Measurements from ENCODE around the gene ZKSCAN1.

ZKSCAN1 gene

DNA sequence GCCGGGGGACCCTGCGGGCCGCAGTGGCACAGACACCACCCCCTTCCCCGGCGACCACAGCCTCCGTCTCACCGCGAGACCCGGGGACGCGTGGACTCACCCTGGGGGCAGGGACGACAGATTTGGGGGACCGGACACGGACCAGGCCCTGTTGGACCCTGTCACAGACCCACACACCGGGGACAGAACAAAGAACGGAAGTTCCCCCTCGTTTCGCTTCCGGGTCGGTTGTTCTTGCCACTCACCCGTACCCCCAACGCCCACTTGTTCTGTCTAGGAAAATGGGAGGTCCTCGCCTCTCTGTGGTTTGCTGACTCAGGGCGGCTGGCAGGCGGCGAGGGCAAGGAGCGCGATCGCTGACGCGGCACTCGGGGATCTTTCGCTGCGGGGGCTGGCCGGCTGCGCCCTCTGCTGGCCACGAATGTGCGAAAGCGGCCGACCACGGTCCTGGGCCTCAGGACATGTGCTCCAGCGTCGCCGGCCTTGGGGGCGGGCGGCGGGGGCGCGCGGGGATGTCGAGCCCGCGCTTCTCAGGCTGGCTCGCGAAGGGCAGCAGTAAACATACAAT is 66.2 kb downstream of the ZKSCAN1 start, which contains the start of gene ZNF3:
Gene ZNF3 (minus strand): TSS at position 189 of the 568 bp plus-strand sequence. CDS start 4,366 bp downstream, outside the sequence.
- DNase-seq: peak; percentile 94

DNA sequence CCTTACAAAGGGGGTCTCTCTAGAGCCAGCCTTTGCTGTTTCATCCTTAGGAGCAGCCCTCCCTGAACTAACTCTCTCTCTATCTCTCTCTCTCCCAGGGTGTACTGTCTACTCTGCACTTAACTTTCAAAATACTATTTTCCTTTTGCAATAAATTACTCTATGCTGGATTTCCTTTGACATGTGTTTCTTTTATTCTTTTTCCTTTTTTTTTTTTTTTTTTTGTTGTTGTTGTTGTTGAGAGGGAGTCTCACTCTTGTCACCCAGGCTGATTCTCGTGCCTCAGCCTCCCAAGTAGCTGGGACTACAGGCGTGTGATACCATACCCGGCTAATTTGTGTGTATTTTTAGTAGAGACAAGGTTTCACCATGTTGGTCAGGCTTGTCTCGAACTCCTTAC is 67.6 kb downstream of the ZKSCAN1 start:
- DNase-seq: no peak

DNA sequence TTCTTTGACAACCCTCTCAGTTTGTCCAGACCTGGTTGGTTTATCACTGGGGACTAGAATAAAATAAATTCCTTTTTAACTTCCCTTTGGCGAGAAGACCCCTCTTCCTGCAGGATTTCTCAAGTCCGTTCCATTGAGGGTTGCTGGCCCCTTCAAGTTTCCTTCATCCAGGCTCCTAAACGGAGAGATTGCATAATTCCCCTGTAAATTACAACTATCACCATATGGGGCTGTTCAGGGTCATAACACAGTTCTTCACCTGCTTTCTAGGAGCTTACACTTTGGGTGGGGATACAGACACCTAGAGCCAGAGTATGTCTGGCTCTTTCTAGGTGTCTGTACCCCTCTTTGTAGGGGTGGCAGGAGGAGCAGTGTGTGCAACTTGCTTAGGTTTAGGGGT is 70.1 kb downstream of the ZKSCAN1 start:
- DNase-seq: no peak

DNA sequence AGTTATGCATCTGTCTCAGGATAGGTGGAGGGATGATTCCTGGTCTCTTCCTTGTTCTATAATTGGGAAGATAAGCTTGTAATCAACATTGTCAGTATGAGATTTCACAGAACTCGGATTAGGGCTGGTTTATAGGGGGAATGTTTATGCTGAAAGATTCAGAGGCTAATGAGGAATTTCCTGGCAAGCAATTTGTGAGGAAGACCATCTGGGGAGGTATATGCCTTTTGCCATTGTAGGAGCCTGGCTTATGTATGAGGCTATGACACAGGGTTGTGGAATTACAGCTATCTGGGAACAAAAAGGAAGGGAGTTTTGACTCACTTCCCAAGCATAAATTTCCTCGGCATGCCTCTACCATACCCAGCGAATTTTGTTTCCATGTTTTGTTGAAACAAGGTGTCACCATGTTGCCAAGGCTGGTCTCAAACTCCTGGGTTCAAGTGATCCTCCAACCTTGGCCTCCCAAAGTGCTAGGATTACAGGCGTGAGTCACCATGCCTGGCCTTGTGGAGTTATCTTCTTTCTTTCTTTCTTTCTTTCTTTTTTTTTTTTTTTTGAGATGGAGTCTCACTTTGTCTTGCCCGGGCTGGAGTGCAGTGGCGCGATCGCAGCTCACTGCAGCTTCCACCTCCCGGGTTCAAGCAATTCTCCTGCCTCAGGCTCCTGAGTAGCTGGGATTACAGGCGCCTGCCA is 71.8 kb downstream of the ZKSCAN1 start:
- DNase-seq: no peak

DNA sequence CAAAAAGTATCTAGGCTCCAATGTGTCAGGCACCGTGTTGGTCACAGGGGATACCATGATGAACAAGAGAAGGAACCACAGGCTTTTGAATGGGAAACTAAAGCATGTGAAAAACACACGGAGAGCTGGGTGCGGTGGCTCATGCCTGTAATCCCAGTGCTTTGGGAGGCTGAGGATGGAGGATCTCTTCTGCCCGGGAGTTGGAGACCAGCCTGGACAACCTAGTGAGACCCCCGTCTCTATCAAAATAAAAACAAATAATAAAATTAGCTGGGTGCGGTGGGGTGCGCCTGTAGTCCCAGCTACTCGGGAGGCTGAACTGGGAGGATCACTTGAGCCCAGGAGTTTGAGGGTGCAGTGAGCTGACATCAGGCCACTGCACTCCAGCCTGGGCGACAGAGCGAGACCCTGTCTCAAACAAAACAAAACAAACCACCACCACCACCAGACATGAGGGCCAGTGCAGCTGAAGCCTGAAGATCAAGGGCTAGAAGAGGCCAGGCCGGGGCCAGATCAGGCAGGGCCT is 72.8 kb downstream of the ZKSCAN1 start:
- DNase-seq: no peak

DNA sequence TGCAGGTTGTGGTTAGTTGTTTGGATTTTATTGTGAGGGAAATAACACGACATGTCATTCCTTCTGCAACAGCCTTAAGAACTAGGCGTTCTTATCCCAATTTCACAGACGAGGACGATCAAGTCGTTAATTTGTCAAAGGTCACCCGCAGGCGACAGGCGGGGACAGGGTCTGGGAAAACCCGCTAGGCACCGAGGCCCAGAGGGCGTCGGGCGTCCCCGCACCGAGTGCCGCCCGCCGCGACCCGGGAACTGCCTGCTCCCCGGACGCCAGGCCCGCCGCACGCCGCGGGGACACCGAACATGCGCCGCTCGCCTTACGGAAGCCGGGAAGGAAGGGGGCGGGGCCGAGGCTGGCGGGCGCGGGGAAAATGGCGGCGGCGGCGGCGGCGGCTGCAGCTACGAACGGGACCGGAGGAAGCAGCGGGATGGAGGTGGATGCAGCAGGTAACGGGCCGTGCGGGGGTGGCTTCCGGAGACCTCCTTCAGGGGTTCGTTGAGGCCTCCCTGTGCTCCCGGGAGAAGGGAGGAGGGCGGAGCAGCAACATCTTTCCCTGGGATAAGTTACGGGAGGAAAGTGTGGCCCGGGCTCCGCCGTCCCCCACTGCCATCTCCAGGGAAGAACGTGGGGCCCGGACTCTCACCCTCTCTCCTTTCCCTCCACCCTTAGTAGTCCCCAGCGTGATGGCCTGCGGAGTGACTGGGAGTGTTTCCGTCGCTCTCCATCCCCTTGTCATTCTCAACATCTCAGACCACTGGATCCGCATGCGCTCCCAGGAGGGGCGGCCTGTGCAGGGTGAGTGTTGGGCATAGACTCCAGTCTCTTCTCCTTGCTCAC is 73.4 kb downstream of the ZKSCAN1 start, which contains the start of gene COPS6:
Gene COPS6 (plus strand): TSS at position 349 of the 837 bp plus-strand sequence. CDS start 22 bp downstream, at position 371.
- peak; percentile 24 for DNase-seq

DNA sequence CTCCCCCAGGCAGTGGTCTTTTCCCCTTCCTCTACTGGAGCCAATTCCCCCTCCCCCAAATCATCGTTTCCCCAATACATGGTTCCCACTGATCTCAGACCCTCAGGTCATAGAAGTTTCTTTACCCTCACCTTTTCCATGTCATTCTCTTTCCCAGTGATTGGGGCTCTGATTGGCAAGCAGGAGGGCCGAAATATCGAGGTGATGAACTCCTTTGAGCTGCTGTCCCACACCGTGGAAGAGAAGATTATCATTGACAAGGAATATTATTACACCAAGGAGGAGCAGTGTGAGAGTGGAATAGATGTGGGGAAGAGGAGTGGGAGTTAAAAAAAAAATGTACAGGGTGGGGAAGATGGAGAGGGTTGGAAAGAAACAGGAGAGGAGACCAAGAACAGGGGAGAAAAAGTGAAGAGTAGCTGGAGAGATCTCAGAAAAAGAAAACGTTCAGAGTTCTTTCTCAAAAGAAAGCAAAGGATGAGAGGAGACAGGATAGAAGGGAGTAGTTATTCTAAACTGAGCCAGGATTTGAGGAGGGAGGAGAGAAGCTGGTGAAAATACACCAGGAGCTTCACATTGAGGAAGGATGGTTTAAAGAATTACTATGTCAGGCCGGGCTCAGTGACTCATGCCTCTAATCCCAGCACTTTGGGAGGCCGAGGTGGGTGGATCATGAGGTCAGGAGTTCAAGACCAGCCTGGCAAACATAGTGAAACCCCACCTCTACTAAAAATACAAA is 74.2 kb downstream of the ZKSCAN1 start:
- no peak for DNase-seq

DNA sequence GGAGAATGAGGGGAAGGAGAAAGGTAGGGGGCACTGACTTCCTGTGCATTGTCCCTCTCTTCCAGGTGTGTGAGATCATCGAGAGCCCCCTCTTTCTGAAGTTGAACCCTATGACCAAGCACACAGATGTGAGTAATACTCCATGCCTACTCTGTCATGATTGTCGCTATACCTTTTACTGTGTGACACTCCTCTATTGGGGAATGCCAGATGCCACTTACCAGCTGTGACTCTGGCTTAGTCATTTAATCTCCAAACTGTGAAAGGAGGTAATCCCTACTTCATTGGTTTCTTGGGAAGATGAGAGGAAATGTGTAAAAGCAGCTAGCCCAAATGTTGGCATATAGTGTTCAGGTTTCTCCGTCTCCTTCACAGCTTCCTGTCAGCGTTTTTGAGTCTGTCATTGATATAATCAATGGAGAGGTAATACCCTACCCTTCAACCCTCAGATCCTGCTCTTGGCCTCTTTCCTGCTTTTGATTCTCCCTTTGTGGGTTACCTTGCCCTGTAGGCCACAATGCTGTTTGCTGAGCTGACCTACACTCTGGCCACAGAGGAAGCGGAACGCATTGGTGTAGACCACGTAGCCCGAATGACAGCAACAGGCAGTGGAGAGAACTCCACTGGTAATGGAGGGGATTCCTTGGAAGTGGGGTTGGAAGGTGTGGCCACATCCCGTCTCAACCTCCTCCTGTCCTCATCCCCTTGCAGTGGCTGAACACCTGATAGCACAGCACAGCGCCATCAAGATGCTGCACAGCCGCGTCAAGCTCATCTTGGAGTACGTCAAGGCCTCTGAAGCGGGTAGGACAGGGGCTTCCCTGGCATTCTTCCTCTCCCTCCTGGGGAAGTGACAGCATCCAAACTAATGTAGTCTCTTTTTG is 75.4 kb downstream of the ZKSCAN1 start:
- no peak for DNase-seq

Data from NCI-H2029 treated with DMSO at 0.1 percent for 48 hours (cell line).